Mesothelial cell of epicardium (in vitro differentiated cells): ENCODE results near the gene MAZ. TPM values are rescaled to one million over a fixed set of nuclear protein-coding genes. Genes with fewer than 3 reads are reported as not detected.

Experiments used
- DNase-seq, 2 experiments: peaks; one replicate each; pipeline ENCODE4 v3.0.0; 2021; ENCODE audit warnings: low spot score in 2 of 2; ENCODE audit not compliant: unreplicated experiment in 2 of 2
- H3K27ac Mint-ChIP-seq: 2 replicates; pipeline ENCODE4 v1.8.0; 2021; ENCODE audit warnings: mixed read lengths
- H3K27me3 Mint-ChIP-seq: 2 replicates; pipeline ENCODE4 v1.8.0; 2021; ENCODE audit warnings: low read depth, mixed read lengths
- H3K36me3 Mint-ChIP-seq: 2 replicates; pipeline ENCODE4 v1.8.0; 2021; ENCODE audit warnings: mixed read lengths
- H3K4me1 Mint-ChIP-seq: 2 replicates; pipeline ENCODE4 v1.8.0; 2021; ENCODE audit warnings: mixed read lengths
- H3K4me3 Mint-ChIP-seq: 2 replicates; pipeline ENCODE4 v1.8.0; 2021; ENCODE audit warnings: mild to moderate bottlenecking, moderate library complexity, mixed read lengths
- H3K9me3 Mint-ChIP-seq: 2 replicates; pipeline ENCODE4 v1.8.0; 2021; ENCODE audit warnings: mixed read lengths
- CTCF ChIP-seq: fragments of 200-600 bp; sonication (generic); IDR thresholded peaks from one replicate; pipeline ENCODE4 v1.5.0; 2021; ENCODE audit warnings: antibody characterized with exemption; ENCODE audit not compliant: unreplicated experiment
- total RNA-seq: library from RNA; stranded (reverse); gene quantifications from 3 replicates; pipeline ENCODE4 v1.2.1, GENCODE V29; 2021

Gene MAZ
- total RNA-seq, 1 donor from 2014 or later = 349 TPM

GRCh38 chr16:29761882-29762281 lies 44.4 kb upstream of the MAZ start:
- H3K4me1 Mint-ChIP-seq = peaks cover 27% of the 10 kb centered on the region
- H3K9me3 Mint-ChIP-seq = no peaks in the 10 kb centered on the region
- H3K27ac Mint-ChIP-seq = no peak overlapping the region
- DNase-seq = no peak
- H3K36me3 Mint-ChIP-seq = no peaks in the 10 kb centered on the region
- no peaks in the 10 kb centered on the region for H3K27me3 Mint-ChIP-seq
- no peak overlapping the region for H3K4me3 Mint-ChIP-seq
- TF ChIP-seq CTCF = no peak

GRCh38 chr16:29763326-29763725 lies 43.0 kb upstream of the MAZ start:
- H3K4me3 Mint-ChIP-seq = no peak overlapping the region

GRCh38 chr16:29765167-29766032 lies 40.9 kb upstream of the MAZ start:
- TF ChIP-seq CTCF = no peak
- no peak overlapping the region for H3K27ac Mint-ChIP-seq
- H3K36me3 Mint-ChIP-seq = no peaks in the 10 kb centered on the region
- H3K27me3 Mint-ChIP-seq = no peaks in the 10 kb centered on the region
- DNase-seq = no peak
- H3K4me1 Mint-ChIP-seq = peaks cover 20% of the 10 kb centered on the region
- no peaks in the 10 kb centered on the region for H3K9me3 Mint-ChIP-seq
- no peak overlapping the region for H3K4me3 Mint-ChIP-seq

More at GRCh38 chr16:29763326-29763725, 43.0 kb upstream of the MAZ start:
- no peaks in the 10 kb centered on the region for H3K9me3 Mint-ChIP-seq
- no peak for TF ChIP-seq CTCF
- H3K27ac Mint-ChIP-seq = no peak overlapping the region
- no peak for DNase-seq
- H3K36me3 Mint-ChIP-seq = no peaks in the 10 kb centered on the region
- H3K4me1 Mint-ChIP-seq = peaks cover 17% of the 10 kb centered on the region
- no peaks in the 10 kb centered on the region for H3K27me3 Mint-ChIP-seq

- Mint-ChIP-seq H3K27ac (no peak overlapping the region), H3K4me3 (no peak overlapping the region), H3K27me3 (no peaks in the 10 kb centered on the region), H3K9me3 (no peaks in the 10 kb centered on the region), H3K36me3 (no peaks in the 10 kb centered on the region), H3K4me1 (peaks cover 17% of the 10 kb centered on the region)
- no peak for TF ChIP-seq CTCF
- DNase-seq = no peak
Observed at GRCh38 chr16:29766571-29766970, 39.8 kb upstream of the MAZ start.

- DNase-seq = no peak
- H3K36me3 Mint-ChIP-seq = no peaks in the 10 kb centered on the region
- no peaks in the 10 kb centered on the region for H3K9me3 Mint-ChIP-seq
- no peaks in the 10 kb centered on the region for H3K27me3 Mint-ChIP-seq
- H3K4me3 Mint-ChIP-seq = no peak overlapping the region
- H3K27ac Mint-ChIP-seq = no peak overlapping the region
- H3K4me1 Mint-ChIP-seq = peaks cover 15% of the 10 kb centered on the region
- no peak for TF ChIP-seq CTCF
Observed at GRCh38 chr16:29767062-29767461, 39.3 kb upstream of the MAZ start.
